OCI-LY7 (cell line): ENCODE data around the gene WDFY2. TPM values are rescaled to one million over a fixed set of nuclear protein-coding genes. Genes with fewer than 3 reads are reported as not detected.

Experiments used
- BruUV-seq: library from RNA; stranded (reverse); fragments of 400-500 nt; replicated peaks from 2 replicates; lab custom pipeline; 2021; lab: Mats Ljungman, UMichigan
- CTCF ChIA-PET: fragments of 300-600 bp; sonication (Branson Sonifier 250); formaldehyde crosslinking; loops from one replicate; lab custom pipeline; 2022; ENCODE audit warnings: antibody characterized with exemption; ENCODE audit not compliant: unreplicated experiment; lab: Charles Lee
- POLR2A ChIA-PET: fragments of 300-600 bp; sonication (Branson Sonifier 250); formaldehyde crosslinking; loops from one replicate; lab custom pipeline; 2022; ENCODE audit warnings: antibody characterized with exemption; lab: Charles Lee
- DNase-seq: peaks from one replicate; pipeline ENCODE4 v3.0.0-alpha.2; 2015; ENCODE audit warnings: low spot score
- H2AFZ ChIP-seq: fragments of 200-600 bp; sonication (generic), shearing (Covaris generic); 2 replicates; pipeline ENCODE4 v1.6.1; 2014; ENCODE audit warnings: mild to moderate bottlenecking, antibody characterized with exemption, low read length, moderate library complexity
- H3K27ac ChIP-seq: fragments of 200-600 bp; sonication (generic); 2 replicates; pipeline ENCODE4 v1.5.1; 2014; ENCODE audit warnings: mixed run types, low read depth, mild to moderate bottlenecking, moderate library complexity, low read length, inconsistent platforms; ENCODE audit not compliant: poor library complexity, severe bottlenecking
- H3K36me3 ChIP-seq: fragments of 200-600 bp; sonication (generic); 2 replicates; pipeline ENCODE4 v1.6.1; 2014; ENCODE audit warnings: mild to moderate bottlenecking, antibody characterized with exemption, low read length, moderate library complexity, mixed read lengths; ENCODE audit not compliant: insufficient read depth
- H3K4me1 ChIP-seq: fragments of 200-600 bp; sonication (generic); 2 replicates; pipeline ENCODE4 v1.5.1; 2014; ENCODE audit warnings: mild to moderate bottlenecking, low read length; ENCODE audit not compliant: insufficient read depth, poor library complexity, severe bottlenecking
- H3K4me2 ChIP-seq: fragments of 200-600 bp; sonication (generic); 2 replicates; pipeline ENCODE4 v1.6.1; 2014; ENCODE audit warnings: mild to moderate bottlenecking, low read length
- H3K4me3 ChIP-seq: fragments of 200-600 bp; sonication (generic); 2 replicates; pipeline ENCODE4 v1.5.1; 2014; ENCODE audit warnings: mild to moderate bottlenecking, low read depth, low read length; ENCODE audit not compliant: poor library complexity, severe bottlenecking
- H3K79me2 ChIP-seq: fragments of 200-600 bp; sonication (generic); 2 replicates; pipeline ENCODE4 v1.6.1; 2016; ENCODE audit warnings: low read depth, mild to moderate bottlenecking, low read length, moderate library complexity, mixed read lengths; ENCODE audit not compliant: insufficient read depth
- H3K9me2 ChIP-seq: fragments of 200-600 bp; sonication (generic); 2 replicates; pipeline ENCODE4 v1.6.1; 2016; ENCODE audit warnings: mild to moderate bottlenecking, low read length, mixed read lengths; ENCODE audit not compliant: insufficient read depth
- H3K9me3 ChIP-seq: fragments of 200-600 bp; sonication (generic); 2 replicates; pipeline ENCODE4 v1.6.1; 2014; ENCODE audit warnings: mild to moderate bottlenecking, mixed run types, low read length, mixed read lengths
- H4K20me1 ChIP-seq: fragments of 200-600 bp; sonication (generic); 2 replicates; pipeline ENCODE4 v1.6.1; 2014; ENCODE audit warnings: mild to moderate bottlenecking, antibody characterized with exemption, low read length, moderate library complexity, mixed read lengths; ENCODE audit not compliant: insufficient read depth
- CTCF ChIP-seq: fragments of 200-600 bp; sonication (generic); conservative IDR thresholded peaks from 2 replicates; pipeline ENCODE4 v1.5.1; 2014; ENCODE audit warnings: mild to moderate bottlenecking, antibody characterized with exemption, low read length, moderate library complexity, mixed read lengths
- EZH2phosphoT487 ChIP-seq: fragments of 200-600 bp; sonication (generic); IDR thresholded peaks from 2 replicates; pipeline ENCODE4 v1.6.1; 2018; ENCODE audit warnings: low read depth, borderline replicate concordance, mild to moderate bottlenecking, mixed run types, antibody characterized with exemption, low read length, moderate library complexity, mixed read lengths
- intact Hi-C: fragments of 100-400 bp; cut with micrococcal nuclease; formaldehyde crosslinking; loops from one replicate; pipeline ENCODE4 v1.10.0; 2022; ENCODE audit not compliant: unreplicated experiment
- total RNA-seq, 2 experiments: library from RNA; depleted of rRNA in 1 of 2; stranded (reverse); fragments of >200 nt in 1 of 2; shearing (Covaris generic) in 1 of 2; gene quantifications; 2 replicates each; pipeline ENCODE4 v1.2.3, GENCODE V29; 2014 to 2022

The WDFY2 gene
- total RNA-seq, 2 experiments from 2014 or later: 6.4 to 18.1 TPM

GRCh38 chr13:51629491-51630287, 45.4 kb downstream of the WDFY2 start:
- Histone ChIP-seq H4K20me1 (no peaks in the 10 kb centered on the region; the same call in 1 of the 2 replicates), H3K36me3 (no peaks in the 10 kb centered on the region), H3K4me3 (no peak overlapping the region), H3K79me2 (no peaks in the 10 kb centered on the region), H3K9me2 (no peaks in the 10 kb centered on the region), H3K9me3 (no peaks in the 10 kb centered on the region), H2AFZ (no peak overlapping the region), H3K4me1 (no peaks in the 10 kb centered on the region), H3K4me2 (no peak overlapping the region), H3K27ac (no peak overlapping the region)
- ChIA-PET CTCF (no interaction called here), POLR2A (interaction anchor here (0.7 to 1.2 kb wide), 4 partner anchors 9 to 1459 kb away, joined by 3 to 6 read pairs (median 4); no protein-coding TSS in a partner anchor)
- DNase-seq: no peak
- TF ChIP-seq EZH2phosphoT487 (no peak), CTCF (no peak)
- intact Hi-C loops: no loop called here
- BruUV-seq: no TSS peak

GRCh38 chr13:51630288-51630615, 46.0 kb downstream of the WDFY2 start:
- CTCF ChIA-PET: no interaction called here
- TF ChIP-seq CTCF (no peak), EZH2phosphoT487 (no peak)
- Histone ChIP-seq H3K79me2 (no peaks in the 10 kb centered on the region), H3K4me3 (no peak overlapping the region), H3K4me1 (peaks cover 3% of the 10 kb centered on the region), H3K36me3 (no peaks in the 10 kb centered on the region), H3K27ac (no peak overlapping the region), H2AFZ (no peak overlapping the region), H3K4me2 (no peak overlapping the region), H3K9me2 (no peaks in the 10 kb centered on the region), H4K20me1 (no peaks in the 10 kb centered on the region), H3K9me3 (no peaks in the 10 kb centered on the region)
- intact Hi-C loops: no loop called here
- POLR2A ChIA-PET: interaction anchor here (0.7 kb wide), 2 partner anchors 270 to 478 kb away, joined by 3 to 5 read pairs; no protein-coding TSS in a partner anchor
- no peak for DNase-seq
- BruUV-seq: no TSS peak
